Neural cell (in vitro differentiated cells): ENCODE results near the gene SLC39A3. TPM values are rescaled to one million over a fixed set of nuclear protein-coding genes. Genes with fewer than 3 reads are reported as not detected.
"Not testable (repeated sequence)": the region's sequence is repeated elsewhere in the genome, so short reads cannot be mapped to it uniquely, and the experiment has no call there.

Source experiments
- H2AFZ ChIP-seq: fragments of 200-600, 300-800 bp; sonication (generic), shearing (Covaris generic); 2 replicates; pipeline ENCODE4 v1.6.0; 2014; ENCODE audit warnings: low read depth, mild to moderate bottlenecking, antibody characterized with exemption, low read length, moderate library complexity
- H3F3A ChIP-seq: fragments of 200-600 bp; shearing (Covaris generic); 2 replicates; pipeline ENCODE4 v1.6.1; 2016; ENCODE audit warnings: mild to moderate bottlenecking, moderate library complexity, mixed read lengths, antibody characterized with exemption, low read length; ENCODE audit not compliant: insufficient read depth, poor library complexity, severe bottlenecking
- H3K27ac ChIP-seq: fragments of 200-600, 300-800 bp; sonication (generic), shearing (Covaris generic); 2 replicates; pipeline ENCODE4 v1.5.1; 2014; ENCODE audit warnings: mild to moderate bottlenecking, low read length, moderate library complexity
- H3K27me3 ChIP-seq: fragments of 300-800, 200-600 bp; sonication (generic), shearing (Covaris generic); 2 replicates; pipeline ENCODE4 v1.6.0; 2014; ENCODE audit warnings: mild to moderate bottlenecking, low read depth, low read length, moderate library complexity; ENCODE audit not compliant: insufficient read depth
- H3K36me3 ChIP-seq: fragments of 300-800, 200-600 bp; sonication (generic), shearing (Covaris generic); 2 replicates; pipeline ENCODE4 v1.5.1; 2014; ENCODE audit warnings: mild to moderate bottlenecking, antibody characterized with exemption, low read length, moderate library complexity; ENCODE audit not compliant: insufficient read depth
- H3K4me2 ChIP-seq: fragments of 300-800, 200-600 bp; sonication (generic), shearing (Covaris generic); 2 replicates; pipeline ENCODE4 v1.6.0; 2014; ENCODE audit warnings: mild to moderate bottlenecking, low read length
- H3K4me3 ChIP-seq: fragments of 300-800, 200-600 bp; sonication (generic), shearing (Covaris generic); 2 replicates; pipeline ENCODE4 v1.5.1; 2014; ENCODE audit warnings: mild to moderate bottlenecking, low read length, moderate library complexity
- H3K79me2 ChIP-seq: fragments of 200-600 bp; shearing (Covaris generic); replicated peaks from 2 replicates; pipeline ENCODE4 v1.6.0; 2014; ENCODE audit warnings: mild to moderate bottlenecking, low read length, moderate library complexity; ENCODE audit not compliant: insufficient read depth
- H3K9ac ChIP-seq: fragments of 300-800, 200-600 bp; sonication (generic), shearing (Covaris generic); 2 replicates; pipeline ENCODE4 v1.6.1; 2016; ENCODE audit warnings: mild to moderate bottlenecking, low read length, mixed read lengths
- H3K9me2 ChIP-seq: fragments of 200-600 bp; shearing (Covaris generic); 2 replicates; pipeline ENCODE4 v1.6.1; 2016; ENCODE audit warnings: mild to moderate bottlenecking, low read length, mixed read lengths; ENCODE audit not compliant: insufficient read depth
- H3K9me3 ChIP-seq: fragments of 200-600, 300-800 bp; sonication (generic), shearing (Covaris generic); 2 replicates; pipeline ENCODE4 v1.6.1; 2016; ENCODE audit warnings: mild to moderate bottlenecking, mixed run types, low read length, moderate library complexity, mixed read lengths
- H4K20me1 ChIP-seq: fragments of 200-600 bp; shearing (Covaris generic); 2 replicates; pipeline ENCODE4 v1.6.1; 2016; ENCODE audit warnings: mild to moderate bottlenecking, mixed run types; ENCODE audit not compliant: insufficient read depth
- CTCF ChIP-seq: fragments of 450-650 bp; IDR thresholded peaks from 2 replicates; pipeline ENCODE4 v1.5.1; 2014; ENCODE audit warnings: antibody characterized with exemption, mild to moderate bottlenecking, moderate library complexity; ENCODE audit not compliant: poor library complexity, severe bottlenecking
- EP300 ChIP-seq: fragments of 450-650 bp; conservative IDR thresholded peaks from 2 replicates; pipeline ENCODE4 v1.6.1; 2014; ENCODE audit warnings: antibody characterized with exemption, mild to moderate bottlenecking, moderate library complexity; ENCODE audit not compliant: poor library complexity, severe bottlenecking
- EZH2 ChIP-seq: fragments of 200-600, 300-800 bp; shearing (Covaris generic), sonication (generic); IDR thresholded peaks from 2 replicates; pipeline ENCODE4 v1.6.1; 2014; ENCODE audit warnings: antibody characterized with exemption, low read length, borderline replicate concordance, mild to moderate bottlenecking; ENCODE audit not compliant: insufficient read depth, poor library complexity, severe bottlenecking
- MXI1 ChIP-seq: fragments of 450-650 bp; conservative IDR thresholded peaks from 2 replicates; pipeline ENCODE4 v1.6.1; 2014; ENCODE audit warnings: antibody characterized with exemption, mild to moderate bottlenecking; ENCODE audit not compliant: poor library complexity, severe bottlenecking
- POLR2AphosphoS5 ChIP-seq: IDR thresholded peaks from 2 replicates; pipeline ENCODE4 v1.6.1; 2012
- RAD21 ChIP-seq: fragments of 450-650 bp; conservative IDR thresholded peaks from 2 replicates; pipeline ENCODE4 v1.6.1; 2014; ENCODE audit warnings: antibody characterized with exemption, mild to moderate bottlenecking, moderate library complexity
- REST ChIP-seq: IDR thresholded peaks from 2 replicates; pipeline ENCODE4 v1.6.1; 2012; ENCODE audit warnings: borderline replicate concordance
- SMC3 ChIP-seq: fragments of 450-650 bp; conservative IDR thresholded peaks from 2 replicates; pipeline ENCODE4 v1.6.1; 2014; ENCODE audit warnings: antibody characterized with exemption, mild to moderate bottlenecking, moderate library complexity; ENCODE audit not compliant: poor library complexity
- TAF1 ChIP-seq: IDR thresholded peaks from 2 replicates; pipeline ENCODE4 v1.6.1; 2012; ENCODE audit warnings: low read depth
- polyA plus RNA-seq: library from polyadenylated mRNA; depleted of rRNA; stranded (reverse); fragments of >200 nt; gene quantifications from 2 replicates; pipeline ENCODE4 v1.2.3, GENCODE V29; 2014

Gene SLC39A3
- polyA plus RNA-seq, 1 donor from 2014 or later, result 72.8 TPM

GRCh38 chr19:2715470-2716274 lies 24.1 kb downstream of the SLC39A3 start:
- Histone ChIP-seq H3K4me3 (no peak overlapping the region), H3K27ac (no peak overlapping the region), H3K9ac (no peak overlapping the region), H3K9me3 (no peaks in the 10 kb centered on the region), H3K9me2 (no peaks in the 10 kb centered on the region), H4K20me1 (no peaks in the 10 kb centered on the region), H3F3A (no peaks in the 10 kb centered on the region), H3K36me3 (peaks cover 14% of the 10 kb centered on the region), H3K79me2 (no peaks in the 10 kb centered on the region), H3K27me3 (no peaks in the 10 kb centered on the region), H3K4me2 (no peak overlapping the region), H2AFZ (no peak overlapping the region)
- no peak for TF ChIP-seq POLR2AphosphoS5
- TF ChIP-seq SMC3, result no peak
- TF ChIP-seq EP300, result no peak
- no peak for TF ChIP-seq EZH2
- TF ChIP-seq MXI1, result no peak
- no peak for TF ChIP-seq CTCF
- no peak for TF ChIP-seq REST
- no peak for TF ChIP-seq RAD21

- no peak overlapping the region for H2AFZ ChIP-seq
- no peaks in the 10 kb centered on the region for H3K27me3 ChIP-seq
- H3K4me2 ChIP-seq, result no peak overlapping the region
- H3K9ac ChIP-seq, result no peak overlapping the region
- no peaks in the 10 kb centered on the region for H3K9me3 ChIP-seq
- H3K9me2 ChIP-seq, result no peaks in the 10 kb centered on the region
- no peaks in the 10 kb centered on the region for H4K20me1 ChIP-seq
- H3F3A ChIP-seq, result no peaks in the 10 kb centered on the region
- TF ChIP-seq REST (no peak), MXI1 (no peak), CTCF (no peak), SMC3 (no peak), TAF1 (no peak), POLR2AphosphoS5 (no peak), EP300 (no peak), EZH2 (no peak), RAD21 (no peak)
- H3K27ac ChIP-seq, result no peak overlapping the region
- H3K36me3 ChIP-seq, result peaks cover 14% of the 10 kb centered on the region
- H3K79me2 ChIP-seq, result no peaks in the 10 kb centered on the region
- no peak overlapping the region for H3K4me3 ChIP-seq
Observed at GRCh38 chr19:2714531-2715269, 25.1 kb downstream of the SLC39A3 start.

GRCh38 chr19:2714102-2714501 lies 25.7 kb downstream of the SLC39A3 start:
- H3K27ac ChIP-seq, H3K79me2 ChIP-seq, H3K4me3 ChIP-seq, H3K4me2 ChIP-seq, H2AFZ ChIP-seq, H3K9ac ChIP-seq, H3K9me3 ChIP-seq, H3K27me3 ChIP-seq, H4K20me1 ChIP-seq, H3K9me2 ChIP-seq, H3F3A ChIP-seq: not testable (repeated sequence)
- peaks cover 14% of the 10 kb centered on the region for H3K36me3 ChIP-seq
